ENCODE data around the gene SLC16A10. TPM values are rescaled to one million over a fixed set of nuclear protein-coding genes. Genes with fewer than 3 reads are reported as not detected.

Gene SLC16A10
- total and polyA plus RNA-seq, 2 of the 4 experiments (the other 2 are of a cell fraction): not detected

DNA sequence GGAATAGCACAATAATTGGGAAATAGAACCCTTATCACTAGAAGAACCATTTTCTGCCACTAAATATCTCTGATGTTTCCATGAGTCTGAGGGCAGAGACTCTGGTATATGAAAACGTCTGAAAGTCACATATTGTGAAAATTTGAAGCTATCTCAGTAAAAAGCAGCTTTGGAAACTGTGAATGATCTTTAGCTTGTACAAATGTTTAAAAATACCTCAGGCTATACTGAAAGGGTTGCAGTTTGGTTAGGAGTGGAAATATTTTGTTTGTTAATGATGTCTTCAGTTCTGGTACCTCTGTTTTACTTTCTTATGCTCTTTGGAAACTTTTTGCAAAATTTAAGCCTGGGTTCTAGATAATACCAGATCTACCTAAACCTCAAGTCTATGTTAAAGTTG, 135.0 kb downstream of the SLC16A10 start:
- H4K5ac ChIP-seq (ENCODE audit: low read depth, low read length): no peak overlapping the region
- no peak overlapping the region for H2AK9ac ChIP-seq (replicated peaks; ENCODE audit: low read depth, low read length, poor library complexity)
- in situ Hi-C loops (cut with MboI; ENCODE audit: low sequenced_read_pairs): loop anchor here (25.0 kb wide), 1 partner anchor 685 kb away; no protein-coding TSS in a partner anchor
- H3K4me1 ChIP-seq (ENCODE audit: control insufficient read depth, insufficient read depth, low read length): no peaks in the 10 kb centered on the region
- POLR2A ChIA-PET (ENCODE audit: unreplicated experiment): interaction anchor here (0.7 kb wide), 1 partner anchor 13 kb away, joined by 7 read pairs; no protein-coding TSS in a partner anchor
- H2AFZ ChIP-seq (replicated peaks; ENCODE audit: low read length, poor library complexity): no peak overlapping the region
- no peak overlapping the region for H2BK15ac ChIP-seq (ENCODE audit: low read depth, low read length)
- dilution Hi-C loops (cut with HindIII; ENCODE audit: low sequenced_read_pairs, unreplicated experiment): no loop called here
- intact Hi-C loops (cut with micrococcal nuclease): no loop called here
- no peak overlapping the region for H2BK20ac ChIP-seq (ENCODE audit: low read depth, low read length)
- no peak overlapping the region for H3K27ac ChIP-seq (ENCODE audit: insufficient read depth, low read length)
- no peak for TF ChIP-seq BHLHE40 (IDR thresholded peaks at IDR 0.05; ENCODE audit: low read depth, low read length)
- TF ChIP-seq CHD1 (IDR thresholded peaks at IDR 0.05; ENCODE audit: low read depth, low read length): no peak
- no peak for TF ChIP-seq ELK1 (IDR thresholded peaks at IDR 0.05; ENCODE audit: borderline replicate concordance, low read depth, low read length)
- no peak for TF ChIP-seq NFE2L2 (IDR thresholded peaks at IDR 0.05; ENCODE audit: low read depth, low read length)
- TF ChIP-seq MAFK (IDR thresholded peaks at IDR 0.05; ENCODE audit: low read depth, low read length): no peak
- no peak for TF ChIP-seq CEBPB (IDR thresholded peaks at IDR 0.05; ENCODE audit: low read depth, low read length)
- TF ChIP-seq, protein P1, sequence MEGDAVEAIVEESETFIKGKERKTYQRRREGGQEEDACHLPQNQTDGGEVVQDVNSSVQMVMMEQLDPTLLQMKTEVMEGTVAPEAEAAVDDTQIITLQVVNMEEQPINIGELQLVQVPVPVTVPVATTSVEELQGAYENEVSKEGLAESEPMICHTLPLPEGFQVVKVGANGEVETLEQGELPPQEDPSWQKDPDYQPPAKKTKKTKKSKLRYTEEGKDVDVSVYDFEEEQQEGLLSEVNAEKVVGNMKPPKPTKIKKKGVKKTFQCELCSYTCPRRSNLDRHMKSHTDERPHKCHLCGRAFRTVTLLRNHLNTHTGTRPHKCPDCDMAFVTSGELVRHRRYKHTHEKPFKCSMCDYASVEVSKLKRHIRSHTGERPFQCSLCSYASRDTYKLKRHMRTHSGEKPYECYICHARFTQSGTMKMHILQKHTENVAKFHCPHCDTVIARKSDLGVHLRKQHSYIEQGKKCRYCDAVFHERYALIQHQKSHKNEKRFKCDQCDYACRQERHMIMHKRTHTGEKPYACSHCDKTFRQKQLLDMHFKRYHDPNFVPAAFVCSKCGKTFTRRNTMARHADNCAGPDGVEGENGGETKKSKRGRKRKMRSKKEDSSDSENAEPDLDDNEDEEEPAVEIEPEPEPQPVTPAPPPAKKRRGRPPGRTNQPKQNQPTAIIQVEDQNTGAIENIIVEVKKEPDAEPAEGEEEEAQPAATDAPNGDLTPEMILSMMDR (conservative IDR thresholded peaks at IDR 0.05; ENCODE audit: low read depth, low read length): no peak
- H3K9ac ChIP-seq (ENCODE audit: low read depth, low read length): no peak overlapping the region
- H3K14ac ChIP-seq (replicated peaks; ENCODE audit: low read depth, low read length): no peak overlapping the region
- H3K23ac ChIP-seq (ENCODE audit: low read depth, low read length): no peak overlapping the region
- H3K18ac ChIP-seq (ENCODE audit: low read depth, low read length): no peak overlapping the region
- DNase-seq: no peak
- 0 out of 2 replicates have a peak, but pooled peaks cover 2% of the 10 kb centered on the region for H3K9me1 ChIP-seq (ENCODE audit: insufficient read depth, low read length)
- no peak overlapping the region for H3K4me3 ChIP-seq (ENCODE audit: insufficient read depth, low read depth, low read length)
- H3K36me3 ChIP-seq (ENCODE audit: control insufficient read depth, insufficient read depth, low read length): no peaks in the 10 kb centered on the region
- H3K56ac ChIP-seq (ENCODE audit: extremely low read depth, insufficient read depth, low read length): no peak overlapping the region
- no peak overlapping the region for H4K8ac ChIP-seq (ENCODE audit: low read depth in 2 of 2, low read length in 2 of 2)
- H3K27me3 ChIP-seq (ENCODE audit: control insufficient read depth, insufficient read depth, low read length): no peaks in the 10 kb centered on the region
- BruUV-seq (replicated peaks): no TSS peak
- no peak overlapping the region for H2AK5ac ChIP-seq (ENCODE audit: low read depth, low read length)
- ATAC-seq (ENCODE audit: low read depth): no peak
- H4K91ac ChIP-seq (ENCODE audit: insufficient read depth, low read depth, low read length): no peak overlapping the region
- H3K79me1 ChIP-seq (ENCODE audit: low read depth in 1 of 2, low read length in 2 of 2): no peaks in the 10 kb centered on the region
- no CpG with 5 or more reads among the region's 1 CpG for WGBS, 2 experiments (ENCODE audit: extremely low coverage in 2 of 2, insufficient read length in 1 of 2)
- CTCF ChIA-PET: no interaction called here
- H3K4me2 ChIP-seq (ENCODE audit: low read depth, low read length): no peak overlapping the region
- no peak overlapping the region for H2BK5ac ChIP-seq (ENCODE audit: low read depth, low read length, poor library complexity, severe bottlenecking)
- H4K20me1 ChIP-seq (ENCODE audit: insufficient read depth, low read length): no peaks in the 10 kb centered on the region
- no peak overlapping the region for H2BK120ac ChIP-seq (ENCODE audit: low read depth, low read length)
- no peaks in the 10 kb centered on the region for H3K9me3 ChIP-seq (ENCODE audit: control insufficient read depth, insufficient read depth, low read length)
- H3K4ac ChIP-seq (ENCODE audit: low read depth, low read length): no peak overlapping the region
